Left lung (tissue), 10 donors: Measurements from ENCODE around the gene LBR. TPM values are rescaled to one million over a fixed set of nuclear protein-coding genes. Genes with fewer than 3 reads are reported as not detected.

Source experiments
- ATAC-seq: fragments of 200-7000 bp; cut with Tn5 transposase; one replicate; pipeline ENCODE4 v1.9.1; 2020; ENCODE audit warnings: moderate library complexity
- DNase-seq, 4 donors: peaks; one replicate each; pipeline ENCODE4 v3.0.0-alpha.2; 2013 to 2020
- H3K27ac ChIP-seq, 2 donors: fragments of 200-600 bp; sonication (generic) in 1 of 2; one replicate each; pipeline versions ENCODE4 v1.5.0 to v1.8.0; 2020 to 2021
- H3K27me3 ChIP-seq, 2 donors: fragments of 200-600 bp; sonication (generic) in 1 of 2; one replicate each; pipeline versions ENCODE4 v1.5.0 to v1.8.0; 2020 to 2021
- H3K36me3 ChIP-seq, 2 donors: fragments of 200-600 bp; sonication (generic) in 1 of 2; one replicate each; pipeline versions ENCODE4 v1.5.0 to v1.8.0; 2020 to 2021
- H3K4me1 ChIP-seq, 2 donors: fragments of 200-600 bp; one replicate each; pipeline ENCODE4 v1.8.0; 2021
- H3K4me3 ChIP-seq, 2 donors: fragments of 200-600 bp; sonication (generic) in 1 of 2; one replicate each; pipeline versions ENCODE4 v1.5.0 to v1.8.0; 2020 to 2021; ENCODE audit warnings: mild to moderate bottlenecking in 1 of 2
- H3K9me3 ChIP-seq, 2 donors: fragments of 200-600 bp; sonication (generic) in 1 of 2; one replicate each; pipeline versions ENCODE4 v1.5.0 to v1.8.0; 2020 to 2021
- intact Hi-C, 2 donors: fragments of 100-400 bp; cut with DNase I; formaldehyde crosslinking; loops; one replicate each; pipeline versions ENCODE4 v1.11.2 to v1.14.2; 2022
- polyA plus RNA-seq, 6 donors: library from polyadenylated mRNA; unstranded; fragments of 120-200 nt; gene quantifications; one replicate each; pipeline ENCODE4 v1.2.1, GENCODE V29; 2013; ENCODE audit not compliant: insufficient read length in 6 of 6
- total RNA-seq, 2 donors: library from RNA; stranded (reverse); fragmentation: NEBNext Ultra II Directional; extraction: Animal tissue kit (Norgen Biotek cat#: 25700); gene quantifications; one replicate each; pipeline ENCODE4 v1.2.1, GENCODE V29; 2021
- TF ChIP-seq, protein P1 (sequence below), 2 donors: fragments of 200-600 bp; sonication (generic) in 1 of 2; IDR thresholded peaks; one replicate each; pipeline versions ENCODE4 v1.5.0 to v1.8.0; 2021; ENCODE audit warnings: antibody characterized with exemption in 2 of 2
- donor health status: DM: no; HTN: yes; CAD: no.
- donor health status: DM: no; HTN: no; CAD: no.

Gene LBR
- total and polyA plus RNA-seq, 8 donors, result 42.4 to 109 (median 89.5) TPM

- no peaks in the 10 kb centered on the region for H3K36me3 ChIP-seq
- H3K4me1 ChIP-seq, result peaks cover 15 to 75% of the 10 kb centered on the region in 2 donors
- TF ChIP-seq, protein P1, sequence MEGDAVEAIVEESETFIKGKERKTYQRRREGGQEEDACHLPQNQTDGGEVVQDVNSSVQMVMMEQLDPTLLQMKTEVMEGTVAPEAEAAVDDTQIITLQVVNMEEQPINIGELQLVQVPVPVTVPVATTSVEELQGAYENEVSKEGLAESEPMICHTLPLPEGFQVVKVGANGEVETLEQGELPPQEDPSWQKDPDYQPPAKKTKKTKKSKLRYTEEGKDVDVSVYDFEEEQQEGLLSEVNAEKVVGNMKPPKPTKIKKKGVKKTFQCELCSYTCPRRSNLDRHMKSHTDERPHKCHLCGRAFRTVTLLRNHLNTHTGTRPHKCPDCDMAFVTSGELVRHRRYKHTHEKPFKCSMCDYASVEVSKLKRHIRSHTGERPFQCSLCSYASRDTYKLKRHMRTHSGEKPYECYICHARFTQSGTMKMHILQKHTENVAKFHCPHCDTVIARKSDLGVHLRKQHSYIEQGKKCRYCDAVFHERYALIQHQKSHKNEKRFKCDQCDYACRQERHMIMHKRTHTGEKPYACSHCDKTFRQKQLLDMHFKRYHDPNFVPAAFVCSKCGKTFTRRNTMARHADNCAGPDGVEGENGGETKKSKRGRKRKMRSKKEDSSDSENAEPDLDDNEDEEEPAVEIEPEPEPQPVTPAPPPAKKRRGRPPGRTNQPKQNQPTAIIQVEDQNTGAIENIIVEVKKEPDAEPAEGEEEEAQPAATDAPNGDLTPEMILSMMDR (IDR thresholded peaks at IDR 0.05), result no peak
- ATAC-seq (no peak), DNase-seq (peak in 1 of 4 donors; percentile 32)
- intact Hi-C loops, result no loop called here
- H3K9me3 ChIP-seq, result no peaks in the 10 kb centered on the region
- H3K27ac ChIP-seq, result no peak overlapping the region
- H3K27me3 ChIP-seq, result no peaks in the 10 kb centered on the region
- no peak overlapping the region for H3K4me3 ChIP-seq
Observed at GRCh38 chr1:225446595-225446960, 18.7 kb upstream of the LBR start.

DNA sequence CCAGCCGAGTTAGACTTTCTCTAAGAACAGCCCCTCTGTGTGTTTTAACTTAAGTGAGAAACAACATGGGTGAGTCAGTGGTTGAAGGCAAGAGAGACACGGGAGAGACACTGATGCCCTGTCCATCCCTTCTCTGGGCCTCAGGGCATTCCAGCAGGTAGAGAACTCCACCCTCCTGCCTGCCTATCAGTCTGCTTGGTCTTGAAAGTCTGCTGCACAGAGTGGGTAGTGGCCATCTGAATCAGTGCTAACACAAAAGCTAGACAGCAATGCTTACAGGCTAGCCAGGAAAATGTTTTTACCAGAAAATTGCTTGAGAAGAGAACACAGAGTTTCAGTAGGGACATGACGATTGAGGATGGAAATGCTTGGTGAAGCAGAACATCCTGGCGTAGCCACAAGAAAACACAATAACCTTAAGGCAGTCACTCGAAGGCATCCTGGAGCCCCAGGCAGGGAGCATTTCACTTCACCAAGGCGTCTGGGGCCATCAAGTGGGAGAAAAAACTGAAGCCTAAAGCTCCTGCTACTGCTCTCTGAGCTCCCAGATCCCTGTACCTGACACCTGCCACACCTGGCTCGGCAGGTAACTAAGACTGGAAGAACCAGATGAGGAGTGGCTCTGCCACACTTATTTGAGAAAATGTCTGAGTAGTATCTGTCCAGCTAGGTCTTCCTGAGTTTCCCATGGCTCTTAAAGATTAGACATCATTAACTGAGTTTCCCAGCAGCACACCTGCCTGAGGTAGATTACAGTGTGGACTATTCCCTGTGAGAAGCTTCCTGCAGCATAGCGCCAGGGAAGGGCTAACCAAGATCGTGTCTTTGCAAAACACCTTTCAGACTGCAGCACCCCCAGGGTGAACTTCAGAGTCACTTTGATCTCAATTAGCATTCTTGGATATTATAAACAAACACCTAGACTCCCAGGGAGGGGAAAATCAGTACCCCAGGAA lies 18.1 kb upstream of the LBR start:
- no peak overlapping the region for H3K4me3 ChIP-seq
- H3K9me3 ChIP-seq, result no peaks in the 10 kb centered on the region
- intact Hi-C loops, result no loop called here
- DNase-seq (peak in 1 of 4 donors; percentile 32), ATAC-seq (no peak)
- H3K36me3 ChIP-seq, result no peaks in the 10 kb centered on the region
- H3K27ac ChIP-seq, result peak overlapping the region; percentile 49 to 84
- no peaks in the 10 kb centered on the region for H3K27me3 ChIP-seq
- TF ChIP-seq, protein P1 (IDR thresholded peaks at IDR 0.05), result no peak
- peaks cover 15 to 79% of the 10 kb centered on the region in 2 donors for H3K4me1 ChIP-seq

- intact Hi-C loops, result no loop called here
- no peak overlapping the region for H3K27ac ChIP-seq
- H3K4me1 ChIP-seq, result peaks cover 11 to 56% of the 10 kb centered on the region in 2 donors
- ATAC-seq (no peak), DNase-seq (no peak)
- no peaks in the 10 kb centered on the region for H3K27me3 ChIP-seq
- no peaks in the 10 kb centered on the region for H3K36me3 ChIP-seq
- no peak overlapping the region for H3K4me3 ChIP-seq
- TF ChIP-seq, protein P1 (IDR thresholded peaks at IDR 0.05), result no peak
- H3K9me3 ChIP-seq, result no peaks in the 10 kb centered on the region
Observed at GRCh38 chr1:225442123-225442505, 14.3 kb upstream of the LBR start.

DNA sequence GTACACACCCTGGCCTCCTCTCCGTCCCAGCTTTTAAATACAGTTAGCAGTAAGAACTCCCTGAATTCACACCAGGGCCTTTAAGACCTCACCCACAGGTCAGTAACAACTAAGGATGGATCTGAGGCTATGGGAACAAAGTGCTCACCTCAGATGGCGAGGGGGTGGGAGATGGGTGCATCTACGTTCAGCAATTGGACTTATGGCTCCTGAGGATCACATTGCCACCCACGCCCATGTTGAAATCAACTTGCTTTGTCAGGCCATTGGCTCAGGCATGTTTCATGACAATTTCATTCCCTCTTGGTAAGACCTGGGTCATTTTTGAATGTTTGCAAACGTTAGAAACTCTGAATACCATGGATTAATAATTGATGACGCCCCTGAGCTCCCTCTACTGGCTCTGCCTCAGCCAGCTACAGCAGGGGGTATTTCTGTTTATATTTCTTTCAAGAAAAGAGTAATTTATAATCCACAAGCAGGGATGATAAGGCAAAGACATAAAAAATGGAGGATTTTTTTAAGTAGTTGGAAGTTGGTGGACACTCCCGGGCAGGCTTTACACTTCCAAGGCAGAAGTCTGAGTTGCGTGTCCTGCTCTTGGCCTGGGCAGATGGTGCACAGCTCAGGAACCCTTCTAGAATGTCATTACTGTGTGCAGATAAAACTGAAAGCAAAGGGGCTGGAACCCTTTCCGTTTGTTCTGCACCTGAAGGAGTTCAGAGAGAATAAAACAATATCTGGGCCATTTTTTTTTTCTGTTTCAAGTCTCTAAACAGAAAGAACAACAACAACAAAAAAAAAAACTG lies 13.7 kb upstream of the LBR start:
- intact Hi-C loops, result no loop called here
- Histone ChIP-seq H3K9me3 (no peaks in the 10 kb centered on the region), H3K36me3 (no peaks in the 10 kb centered on the region), H3K27me3 (no peaks in the 10 kb centered on the region), H3K4me3 (no peak overlapping the region), H3K4me1 (peaks cover 10 to 50% of the 10 kb centered on the region in 2 donors), H3K27ac (no peak overlapping the region)
- no peak for DNase-seq
- TF ChIP-seq, protein P1 (IDR thresholded peaks at IDR 0.05), result no peak
- peak; percentile 10 for ATAC-seq
